HEK293 (cell line): ENCODE measurements around the gene PLPPR1.

ENCODE experiments used
- ATF2 ChIP-seq: fragments of 450-650 bp; formaldehyde crosslinking; IDR thresholded peaks from 2 replicates; pipeline ENCODE4 v1.5.1; 2016; ENCODE audit warnings: missing biosample characterization, missing genetic modification characterization, low read depth
- CTCF ChIP-seq: fragments of 450-650 bp; formaldehyde crosslinking; IDR thresholded peaks from 2 replicates; pipeline ENCODE4 v1.5.1; 2016; ENCODE audit warnings: missing biosample characterization, missing genetic modification characterization
- REST ChIP-seq: fragments of 450-650 bp; formaldehyde crosslinking; IDR thresholded peaks from 2 replicates; pipeline ENCODE4 v1.5.1; 2016; ENCODE audit warnings: missing biosample characterization, missing genetic modification characterization
- ZNF146 ChIP-seq: fragments of 450-650 bp; formaldehyde crosslinking; IDR thresholded peaks from 2 replicates; pipeline ENCODE4 v1.5.1; 2016; ENCODE audit warnings: missing biosample characterization, missing genetic modification characterization
- ZNF549 ChIP-seq: fragments of 450-650 bp; IDR thresholded peaks from 2 replicates; pipeline ENCODE4 v1.5.1; 2018; ENCODE audit warnings: missing biosample characterization, missing genetic modification characterization, mild to moderate bottlenecking, inconsistent platforms, moderate library complexity

GRCh38 chr9:101354765-101355708, 326.5 kb downstream of the PLPPR1 start:
- no peak for TF ChIP-seq ATF2 (tag by site-specific recombination)
- no peak for TF ChIP-seq CTCF
- no peak for TF ChIP-seq ZNF146 (tag by site-specific recombination)
- no peak for TF ChIP-seq ZNF549 (tag by site-specific recombination)
- no peak for TF ChIP-seq REST (tag by site-specific recombination)
